Activated CD4-positive, alpha-beta T cell treated with anti-CD3 and anti-CD28 coated beads for 1 hour (primary cell): ENCODE data around the gene LYRM4.

ENCODE experiments used
- DNase-seq: peaks from one replicate; pipeline ENCODE4 v3.0.0-alpha.2; 2020

The LYRM4 gene

GRCh38 chr6:5091210-5092069 is 169.3 kb downstream of the LYRM4 start:
- no peak for DNase-seq

DNA sequence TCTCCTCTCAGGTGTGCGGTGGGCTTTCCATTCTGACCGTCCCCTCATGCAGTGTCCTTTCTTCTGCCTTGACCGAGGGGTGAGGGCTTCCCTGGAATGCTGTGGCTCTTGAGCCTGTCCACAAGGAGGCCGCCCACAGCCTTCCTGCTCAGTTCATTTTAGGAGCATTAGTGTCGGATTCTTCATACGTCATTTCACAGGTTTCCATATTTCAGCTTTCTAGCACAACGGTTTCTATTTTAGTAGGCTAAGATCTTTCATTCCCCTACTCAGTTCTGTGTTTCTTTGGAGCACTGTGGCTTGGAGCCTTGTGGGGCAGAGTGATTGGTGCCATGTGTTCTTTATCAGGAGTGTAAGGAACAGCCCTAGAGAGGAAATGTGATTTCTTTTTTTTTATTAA is 170.1 kb downstream of the LYRM4 start:
- no peak for DNase-seq

DNA sequence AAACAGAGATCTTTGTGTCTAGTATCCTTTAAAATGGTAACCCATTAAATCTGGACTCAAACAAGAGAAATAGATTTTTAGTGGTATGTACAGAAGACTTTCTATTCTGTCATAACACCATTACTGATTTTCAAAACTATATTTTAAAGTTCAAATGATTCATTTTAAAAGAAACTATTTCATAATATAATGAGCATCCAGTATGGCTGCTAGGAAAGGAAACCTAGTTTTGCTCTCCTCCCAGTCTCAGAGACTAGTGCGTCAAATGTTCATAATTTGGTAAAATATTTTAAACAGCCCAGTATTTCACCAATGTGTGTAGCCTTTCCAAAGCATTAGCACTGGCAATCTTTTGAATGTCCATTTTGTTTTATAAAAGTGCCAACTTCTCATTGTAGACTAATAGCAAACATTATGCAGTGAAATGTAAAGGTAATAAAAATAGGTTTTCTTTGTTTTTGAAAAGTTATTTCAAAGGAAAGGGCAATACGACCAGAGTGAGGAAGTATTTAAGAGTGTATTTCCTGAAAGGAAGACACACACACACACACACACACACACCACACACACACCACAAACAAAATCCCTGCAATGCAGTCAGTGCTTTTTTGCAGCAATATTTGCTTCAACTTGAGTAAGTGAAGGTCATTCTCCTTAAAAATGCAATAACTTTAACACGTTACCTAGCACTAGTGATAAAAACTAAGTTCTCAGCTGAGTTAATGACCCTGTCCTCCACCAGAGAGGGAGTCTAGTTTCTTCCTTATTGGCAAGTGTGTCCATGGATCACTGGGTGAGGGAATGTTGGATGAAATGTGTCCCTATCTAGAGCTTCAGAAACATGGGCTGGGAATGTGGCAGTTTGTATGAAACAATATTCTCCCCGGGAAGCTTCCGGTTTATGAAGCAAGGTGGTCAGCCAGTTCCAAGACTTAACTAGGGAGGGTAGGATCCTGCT is 171.0 kb downstream of the LYRM4 start:
- no peak for DNase-seq

GRCh38 chr6:5088780-5089179 is 172.0 kb downstream of the LYRM4 start:
- DNase-seq, result no peak

DNA sequence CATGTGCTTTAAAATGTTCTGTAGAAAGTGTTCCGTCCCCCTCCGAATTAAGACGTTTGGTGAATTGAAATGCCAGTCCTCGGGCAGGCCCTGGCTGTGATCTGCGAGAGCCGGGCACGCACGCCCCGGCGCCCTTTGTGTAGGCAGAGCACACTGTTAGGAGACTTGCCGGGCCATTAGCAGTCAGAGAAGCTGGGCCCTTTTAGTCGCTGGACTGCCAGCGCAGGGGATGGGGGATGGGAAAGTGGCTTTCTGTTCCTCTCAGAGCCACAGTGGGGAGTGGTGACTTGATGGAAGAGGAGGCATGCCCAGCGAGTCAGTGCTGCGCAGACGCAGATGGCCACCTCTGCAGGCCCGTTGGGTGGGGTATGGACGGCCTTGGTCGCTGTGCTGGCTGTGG is 173.4 kb downstream of the LYRM4 start:
- DNase-seq, result no peak

DNA sequence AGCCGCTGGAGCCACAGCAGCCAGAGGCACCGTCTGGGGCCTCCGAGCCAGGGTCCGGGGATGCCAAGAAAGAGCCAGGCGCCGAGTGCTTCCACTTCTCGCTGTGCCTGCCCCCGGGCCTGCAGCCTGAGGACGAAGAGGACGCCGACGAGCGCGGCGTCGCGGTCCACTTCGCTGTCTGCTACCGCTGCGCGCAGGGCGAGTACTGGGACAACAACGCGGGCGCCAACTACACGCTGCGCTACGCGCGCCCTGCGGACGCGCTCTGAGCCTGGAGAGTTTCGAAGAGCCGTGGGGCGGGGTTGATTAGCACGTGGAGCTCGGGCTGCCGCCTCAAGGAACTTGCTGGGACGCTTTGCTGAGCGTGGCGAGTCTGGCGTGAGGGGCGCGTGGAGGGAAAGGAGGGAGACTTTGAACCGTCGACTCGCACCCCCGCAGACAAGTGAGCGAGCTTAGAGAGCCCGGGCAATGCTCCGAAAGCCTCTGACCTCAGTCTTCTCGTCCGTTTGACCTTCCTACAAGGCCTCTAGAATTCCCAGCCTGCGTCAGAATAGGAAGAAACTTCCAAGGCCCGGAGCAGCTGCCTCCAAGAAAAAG is 174.4 kb downstream of the LYRM4 start:
- no peak for DNase-seq

GRCh38 chr6:5085648-5086293 is 175.0 kb downstream of the LYRM4 start:
- DNase-seq, result no peak

DNA sequence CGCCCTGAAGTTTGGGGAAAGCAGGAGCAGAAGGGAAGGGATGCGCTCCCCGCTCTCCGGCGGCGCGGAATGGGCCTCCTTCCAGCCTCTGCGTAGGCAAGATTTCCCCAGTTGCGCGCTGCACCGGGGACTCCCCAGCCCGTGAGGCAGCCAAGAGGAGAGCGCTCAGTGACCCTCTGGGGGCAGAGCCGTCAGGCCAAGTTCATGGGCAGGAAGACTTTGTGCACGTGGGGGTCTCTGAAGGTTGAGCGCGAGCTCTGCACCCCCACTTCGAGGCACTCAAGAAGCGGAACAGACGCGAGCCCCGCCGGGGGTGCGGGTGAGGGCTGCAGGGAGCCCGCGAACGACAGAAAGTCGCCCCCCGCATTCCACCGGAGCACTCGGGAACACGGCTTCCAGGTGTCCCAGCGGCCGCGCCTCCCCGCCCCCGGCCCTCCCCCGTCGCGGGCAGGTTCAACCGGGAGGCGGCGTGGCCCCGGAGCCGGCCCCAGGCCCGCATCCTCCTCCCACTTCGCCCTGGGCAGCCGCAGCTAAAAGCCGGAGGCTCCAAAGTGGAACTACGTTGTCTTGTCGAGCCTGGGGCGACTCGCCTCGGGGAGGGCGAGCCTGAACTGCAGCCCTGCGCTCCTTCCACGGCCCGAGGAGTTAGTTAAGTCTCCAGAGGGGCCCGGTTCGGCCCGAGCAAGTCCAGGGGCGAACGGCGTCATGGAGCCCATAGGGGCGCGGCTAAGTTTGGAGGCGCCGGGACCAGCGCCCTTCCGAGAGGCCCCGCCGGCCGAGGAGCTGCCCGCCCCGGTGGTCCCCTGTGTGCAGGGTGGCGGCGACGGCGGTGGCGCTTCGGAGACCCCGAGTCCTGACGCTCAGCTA is 175.7 kb downstream of the LYRM4 start, which contains the start of gene PPP1R3G:
Gene PPP1R3G (plus strand): TSS at position 561 of the 867 bp plus-strand sequence. CDS start 145 bp downstream, at position 706.
- no peak for DNase-seq

DNA sequence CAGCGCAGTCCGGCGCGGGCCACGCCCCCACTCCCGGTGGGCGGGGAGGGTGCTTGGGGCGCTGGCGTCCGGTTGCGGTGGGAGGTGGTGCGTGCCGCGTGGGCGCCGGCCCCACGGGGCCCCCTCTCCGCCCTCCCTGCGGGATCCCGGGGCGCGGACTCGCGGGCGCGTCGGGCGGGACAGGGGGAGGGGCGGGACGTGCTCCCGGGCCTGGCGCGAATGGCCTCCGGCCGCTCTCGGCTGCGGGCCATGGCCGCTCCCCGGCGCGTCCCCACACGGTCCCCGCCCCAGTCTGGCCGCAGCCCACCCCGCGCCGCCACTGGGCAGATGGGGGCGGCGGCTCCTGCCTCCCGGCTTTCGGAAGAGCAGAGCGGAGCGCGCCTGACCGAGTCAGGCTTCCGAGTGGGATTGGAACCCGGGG is 176.4 kb downstream of the LYRM4 start:
- DNase-seq, result no peak

DNA sequence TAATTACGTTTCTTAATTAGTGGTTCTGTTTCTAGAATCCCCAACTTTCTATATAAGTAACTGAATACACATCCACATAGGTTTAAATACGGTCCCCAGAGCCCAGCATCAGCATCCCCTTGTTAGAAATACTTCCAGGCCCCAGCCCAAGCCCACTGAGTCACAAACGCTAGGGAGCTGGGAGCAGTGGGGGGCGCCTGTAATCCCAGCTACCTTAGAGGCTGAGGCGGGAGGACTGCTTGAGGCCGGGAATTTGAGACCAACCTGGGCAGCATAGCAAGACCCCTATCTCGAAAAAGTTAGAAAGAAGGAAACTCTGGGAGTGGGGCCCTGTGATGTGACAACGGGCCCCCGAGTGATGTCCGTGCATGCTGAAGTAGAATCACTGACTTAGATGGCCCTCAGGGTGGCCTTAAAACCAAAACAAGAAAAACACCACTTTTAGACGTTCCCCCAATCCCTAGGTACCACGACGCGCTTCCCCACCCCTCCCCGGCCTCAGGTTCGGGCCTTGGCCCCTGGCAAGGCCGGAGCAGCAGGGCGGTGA is 176.9 kb downstream of the LYRM4 start:
- no peak for DNase-seq

DNA sequence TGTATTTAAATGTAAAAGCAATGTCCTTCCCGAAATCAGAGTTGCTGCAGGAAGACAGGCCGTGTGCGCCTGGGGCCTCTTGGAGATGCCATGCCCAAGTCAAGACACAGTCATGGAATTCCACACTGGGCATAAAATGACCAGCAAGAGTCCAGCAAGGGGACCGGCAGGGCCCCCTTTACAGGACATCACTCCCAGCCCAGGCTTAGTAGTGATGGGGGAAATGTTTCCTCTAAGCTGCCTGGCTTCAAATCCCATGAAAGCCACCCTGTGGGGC is 177.5 kb downstream of the LYRM4 start:
- DNase-seq, result no peak

- no peak for DNase-seq
Observed at GRCh38 chr6:5082487-5083306, 178.1 kb downstream of the LYRM4 start.

- no peak for DNase-seq
Observed at GRCh38 chr6:5081955-5082354, 178.8 kb downstream of the LYRM4 start.

GRCh38 chr6:5081182-5081581 is 179.6 kb downstream of the LYRM4 start:
- DNase-seq, result no peak

- DNase-seq, result no peak
Observed at GRCh38 chr6:5080574-5080973, 180.2 kb downstream of the LYRM4 start.

DNA sequence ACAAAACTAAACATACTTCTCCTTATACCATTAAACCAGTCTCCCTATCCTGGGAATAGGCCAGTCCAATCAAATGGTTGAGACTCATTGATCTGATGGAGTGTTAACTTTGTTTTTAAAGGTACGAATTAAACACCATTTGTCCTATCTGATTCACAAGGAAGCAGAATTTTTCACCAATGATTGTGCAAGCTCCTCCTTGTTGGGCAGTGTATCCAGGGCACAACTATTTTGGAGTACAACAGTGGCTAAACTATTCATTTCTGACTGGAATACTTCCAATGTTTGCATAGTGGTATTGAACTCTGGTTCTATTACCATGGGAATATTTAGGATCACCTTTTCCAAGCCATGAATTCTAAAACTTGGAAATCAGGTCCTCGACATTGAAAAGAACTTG is 181.1 kb downstream of the LYRM4 start:
- no peak for DNase-seq

GRCh38 chr6:5078121-5078669 is 182.6 kb downstream of the LYRM4 start:
- DNase-seq, result no peak

DNA sequence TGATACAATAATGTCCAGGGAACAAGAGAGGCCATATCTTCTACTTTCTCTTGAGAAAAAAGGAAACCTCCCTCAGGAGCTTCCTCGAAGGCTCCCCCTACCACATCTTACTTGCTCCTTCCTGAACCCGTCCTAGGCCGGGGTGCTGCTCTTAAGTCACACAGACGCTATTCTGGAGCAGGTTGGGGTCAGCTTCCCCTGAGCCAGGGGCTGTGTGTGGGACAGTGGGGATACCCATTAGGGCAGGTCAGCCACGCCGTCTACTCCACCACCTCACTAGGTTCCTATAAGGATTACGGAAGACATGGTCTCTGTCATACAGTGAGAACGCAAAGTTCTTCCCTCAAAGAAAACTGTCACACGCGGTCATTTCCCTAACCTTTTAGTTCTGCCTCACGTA is 183.8 kb downstream of the LYRM4 start:
- DNase-seq, result no peak

- DNase-seq, result no peak
Observed at GRCh38 chr6:5073992-5074391, 186.8 kb downstream of the LYRM4 start.

GRCh38 chr6:5072440-5072839 is 188.3 kb downstream of the LYRM4 start:
- DNase-seq, result no peak
